ENCODE results near the gene MYH14.

Gene MYH14

GRCh38 chr19:50203281-50204080 is at the start of gene MYH14:
TSS of gene MYH14 (plus strand) at chr19:50203622. CDS start at chr19:50210366, 6,744 bp downstream.
- peak within 1 kb of the TSS; percentile 61 for H3K4me3 ChIP-seq (ENCODE audit: low read depth, low read length)
- peak; percentile 75 for DNase-seq (ENCODE audit: low read depth)
- no peak for TF ChIP-seq CTCF (IDR thresholded peaks at IDR 0.05; ENCODE audit: control insufficient read depth, extremely low read depth, insufficient read depth)

GRCh38 chr19:50154529-50154928 is 48.9 kb upstream of the MYH14 start:
- no peak for TF ChIP-seq CTCF (IDR thresholded peaks at IDR 0.05; ENCODE audit: control insufficient read depth, extremely low read depth, insufficient read depth)
- H3K4me3 ChIP-seq (ENCODE audit: low read depth, low read length): no peak overlapping the region
- DNase-seq (ENCODE audit: low read depth): no peak

GRCh38 chr19:50155520-50156109 is 47.8 kb upstream of the MYH14 start:
- TF ChIP-seq CTCF (IDR thresholded peaks at IDR 0.05; ENCODE audit: control insufficient read depth, extremely low read depth, insufficient read depth): no peak
- DNase-seq (ENCODE audit: low read depth): no peak
- H3K4me3 ChIP-seq (ENCODE audit: low read depth, low read length): no peak overlapping the region

GRCh38 chr19:50158577-50158976 is 44.8 kb upstream of the MYH14 start:
- no peak for DNase-seq (ENCODE audit: low read depth)

GRCh38 chr19:50159078-50159477 is 44.3 kb upstream of the MYH14 start:
- no peak for TF ChIP-seq CTCF (IDR thresholded peaks at IDR 0.05; ENCODE audit: control insufficient read depth, extremely low read depth, insufficient read depth)
- no peak overlapping the region for H3K4me3 ChIP-seq (ENCODE audit: low read depth, low read length)
- no peak for DNase-seq (ENCODE audit: low read depth)

More at GRCh38 chr19:50158577-50158976, 44.8 kb upstream of the MYH14 start:
- no peak overlapping the region for H3K4me3 ChIP-seq (ENCODE audit: low read depth, low read length)
- no peak for TF ChIP-seq CTCF (IDR thresholded peaks at IDR 0.05; ENCODE audit: control insufficient read depth, extremely low read depth, insufficient read depth)

GRCh38 chr19:50162988-50163387 is 40.4 kb upstream of the MYH14 start, which contains the start of gene IZUMO2:
TSS of gene IZUMO2 (minus strand) at chr19:50163281. CDS start at chr19:50163194, 87 bp downstream.
- H3K4me3 ChIP-seq (ENCODE audit: low read depth, low read length): no peak within 1 kb of the TSS
- no peak for DNase-seq (ENCODE audit: low read depth)
- no peak for TF ChIP-seq CTCF (IDR thresholded peaks at IDR 0.05; ENCODE audit: control insufficient read depth, extremely low read depth, insufficient read depth)
